NCI-H526 treated with DMSO at 0.1 percent for 48 hours (cell line): ENCODE measurements around the gene KCNJ9.
"Not testable (repeated sequence)": the region's sequence is repeated elsewhere in the genome, so short reads cannot be mapped to it uniquely, and the experiment has no call there.

ENCODE experiments used
- DNase-seq: peaks from one replicate; lab custom pipeline; 2025; lab: John Stamatoyannopoulos, UW

KCNJ9 gene

DNA sequence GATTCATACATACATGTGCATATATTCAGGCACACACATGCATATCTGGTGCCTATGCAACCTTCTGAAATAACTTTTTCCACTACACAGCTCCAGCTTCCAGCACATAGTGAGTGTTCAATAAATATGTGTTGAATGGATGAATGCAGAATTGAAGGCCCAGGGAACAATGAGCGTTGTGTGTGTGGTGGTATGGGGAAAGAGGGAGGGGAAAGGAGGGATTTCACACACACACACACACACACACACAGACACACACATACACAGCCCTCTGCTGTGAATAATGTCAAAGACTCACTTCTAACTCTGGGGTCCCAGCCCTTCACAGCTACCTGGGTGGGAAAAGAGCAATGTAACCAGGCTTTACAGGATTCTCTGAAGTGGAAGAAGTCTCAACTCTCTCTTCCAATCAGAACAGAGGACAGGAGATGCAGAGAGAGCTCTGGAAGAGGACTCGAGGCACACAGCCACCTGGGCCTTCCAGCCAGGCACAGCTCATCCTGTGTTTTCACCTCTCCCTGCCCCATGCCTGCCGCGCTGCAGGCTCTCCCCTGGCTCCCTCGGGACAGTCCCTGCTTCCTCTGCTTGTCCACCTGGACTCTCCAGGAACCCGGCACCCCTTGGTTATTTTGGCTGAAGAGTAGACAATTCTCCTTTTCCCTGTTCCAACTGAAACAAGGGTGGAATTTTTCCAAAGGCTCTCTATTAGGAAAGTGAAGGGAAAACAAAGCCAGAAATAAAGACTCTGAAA is 22.5 kb downstream of the KCNJ9 start:
- DNase-seq, result no peak

DNA sequence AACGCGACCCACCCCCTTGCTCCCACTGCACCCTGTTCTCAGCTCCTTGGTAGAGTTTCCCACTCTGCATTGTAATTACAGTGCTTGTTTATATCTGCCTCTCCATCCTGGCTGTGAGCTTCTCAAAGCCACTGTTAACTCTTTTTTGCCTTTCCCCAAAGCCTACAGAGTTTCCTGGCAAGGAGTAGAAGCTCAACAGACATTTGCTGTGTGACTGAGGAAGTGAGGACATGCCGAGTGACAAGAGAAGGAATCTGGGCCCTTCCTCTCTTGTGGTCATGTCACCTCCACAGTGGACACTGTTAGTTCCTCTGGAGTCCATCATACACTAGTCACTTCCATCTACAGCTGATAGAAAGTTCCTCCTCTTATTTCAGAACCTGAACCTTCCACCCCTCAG is 23.1 kb downstream of the KCNJ9 start:
- DNase-seq, result no peak

DNA sequence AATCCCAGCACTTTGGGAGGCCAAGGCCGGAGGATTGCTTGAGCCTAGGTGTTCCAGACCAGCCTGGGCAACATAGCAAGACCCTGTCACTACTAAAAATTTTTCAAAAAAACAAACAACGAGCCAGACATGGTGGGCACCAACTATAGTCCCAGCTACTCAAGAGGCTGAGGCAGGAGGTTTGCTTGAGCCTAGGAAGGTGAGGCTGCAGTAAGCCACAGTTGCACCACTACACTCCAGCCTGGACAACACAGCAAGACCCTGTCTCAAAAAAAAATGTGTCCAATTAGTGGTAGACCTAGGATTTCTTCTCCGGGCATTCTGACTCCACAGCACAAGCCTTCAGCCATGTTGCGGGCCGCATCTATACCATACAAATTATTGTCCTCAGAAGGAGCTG is 23.8 kb downstream of the KCNJ9 start:
- DNase-seq, result no peak

DNA sequence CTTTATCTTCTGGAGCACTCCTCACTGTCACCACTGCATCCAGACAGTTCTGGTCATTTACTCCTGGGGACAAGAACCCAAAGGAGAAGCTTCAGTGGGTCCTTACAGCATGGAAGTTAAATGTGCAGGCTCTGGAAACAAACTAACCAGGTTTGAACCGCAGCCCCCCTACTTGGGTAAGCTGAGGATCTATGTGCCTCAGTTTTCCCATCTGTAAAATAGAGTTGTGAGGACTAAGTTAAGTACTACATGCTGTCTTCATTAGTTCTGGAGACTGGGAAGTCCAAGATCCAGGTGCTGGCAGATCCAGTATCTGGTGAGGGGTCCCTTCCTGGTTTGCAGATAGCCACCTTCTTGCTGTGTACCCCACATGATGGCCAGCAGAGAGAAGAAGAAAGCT is 26.2 kb downstream of the KCNJ9 start:
- DNase-seq, result no peak

DNA sequence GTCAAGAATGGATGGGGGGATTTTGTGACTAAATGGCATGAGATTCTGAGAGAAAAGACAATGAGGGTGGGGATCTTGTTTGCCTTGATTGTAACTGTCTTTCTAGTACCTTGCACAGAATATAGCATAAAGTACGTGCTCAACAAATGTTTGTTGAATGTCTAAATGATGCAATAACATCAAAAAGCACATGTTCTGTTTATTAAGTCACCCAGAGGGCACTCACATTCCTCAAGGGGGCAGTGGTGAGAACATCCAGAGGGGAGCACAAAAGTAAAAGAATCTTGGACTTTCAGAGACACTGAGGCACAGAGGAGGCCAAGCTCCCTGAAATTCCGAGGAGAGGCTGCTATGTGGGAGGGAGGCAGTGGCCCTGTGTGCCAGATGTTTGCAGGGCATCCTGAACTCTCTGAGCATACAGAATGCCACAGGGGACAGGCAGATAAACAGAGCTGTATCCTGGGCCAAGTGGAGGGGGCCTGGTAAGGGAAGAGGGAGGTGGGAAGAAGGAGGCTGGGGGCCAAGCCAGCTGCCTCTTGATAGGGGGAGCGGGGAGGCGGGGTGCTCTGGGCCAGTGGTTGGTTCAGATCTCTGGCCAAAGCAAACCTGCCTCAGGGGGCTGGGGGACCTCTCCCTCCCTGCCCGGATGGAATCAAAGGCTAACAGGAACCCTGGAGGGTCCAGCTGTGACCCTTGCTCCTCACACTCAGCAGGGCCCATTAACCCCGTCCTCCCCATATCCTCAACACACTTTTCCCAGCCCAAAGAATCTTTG is 27.7 kb downstream of the KCNJ9 start:
- DNase-seq, result no peak

DNA sequence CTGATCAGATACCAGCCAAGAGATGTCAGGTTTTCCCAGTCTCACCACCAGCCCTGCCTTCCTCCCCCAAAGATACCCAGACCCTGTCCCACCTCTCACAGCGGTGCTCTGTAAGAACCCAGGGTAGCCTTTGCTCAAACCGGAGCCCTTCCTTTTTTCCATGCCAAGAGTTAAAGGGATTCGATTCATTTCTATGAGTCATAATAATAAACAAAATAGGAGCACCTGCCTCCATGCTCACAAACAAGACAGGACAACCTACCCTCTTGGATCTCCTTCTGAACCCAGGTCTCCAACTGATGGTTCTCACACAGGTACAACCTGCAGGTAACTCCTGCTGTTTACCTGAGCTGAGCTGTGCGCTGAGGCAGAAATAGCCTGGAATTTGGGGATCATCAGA is 28.3 kb downstream of the KCNJ9 start:
- no peak for DNase-seq

DNA sequence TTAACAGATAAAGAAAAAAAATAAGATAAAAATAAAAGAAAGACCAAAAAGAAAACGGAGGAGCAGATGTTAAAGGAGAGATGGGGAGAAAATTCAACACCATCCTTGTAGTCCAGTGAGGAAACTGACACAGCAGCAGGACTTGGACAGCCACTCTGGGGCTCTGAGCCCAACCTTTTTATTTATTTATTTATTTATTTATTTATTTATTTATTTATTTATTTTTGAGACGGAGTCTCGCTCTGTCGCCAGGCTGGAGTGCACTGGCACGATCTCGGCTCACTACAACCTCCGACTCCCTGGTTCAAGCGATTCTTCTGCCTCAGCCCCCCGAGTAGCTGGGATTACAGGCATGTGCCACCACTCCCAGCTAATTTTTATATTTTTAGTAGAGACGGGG is 30.1 kb downstream of the KCNJ9 start:
- DNase-seq, result not testable (repeated sequence)

DNA sequence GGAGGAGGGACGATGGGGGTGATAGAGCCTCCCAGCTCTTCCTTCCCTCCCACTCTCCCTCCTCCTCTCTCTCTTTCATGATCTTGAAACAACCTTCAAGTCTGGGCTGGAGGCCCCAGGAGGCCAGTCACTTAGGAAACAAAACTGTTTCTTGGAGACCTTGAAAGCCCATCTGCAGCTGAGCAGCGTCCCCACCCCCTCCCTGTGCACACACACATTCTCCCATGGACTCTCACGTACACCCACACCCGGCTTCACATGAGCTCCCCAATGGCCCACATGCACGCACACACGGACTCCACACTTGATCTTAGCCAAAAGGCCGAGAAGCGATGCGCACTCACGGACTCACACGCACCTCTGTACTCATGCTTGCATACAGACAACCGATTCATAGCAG is 31.0 kb downstream of the KCNJ9 start:
- DNase-seq, result no peak

DNA sequence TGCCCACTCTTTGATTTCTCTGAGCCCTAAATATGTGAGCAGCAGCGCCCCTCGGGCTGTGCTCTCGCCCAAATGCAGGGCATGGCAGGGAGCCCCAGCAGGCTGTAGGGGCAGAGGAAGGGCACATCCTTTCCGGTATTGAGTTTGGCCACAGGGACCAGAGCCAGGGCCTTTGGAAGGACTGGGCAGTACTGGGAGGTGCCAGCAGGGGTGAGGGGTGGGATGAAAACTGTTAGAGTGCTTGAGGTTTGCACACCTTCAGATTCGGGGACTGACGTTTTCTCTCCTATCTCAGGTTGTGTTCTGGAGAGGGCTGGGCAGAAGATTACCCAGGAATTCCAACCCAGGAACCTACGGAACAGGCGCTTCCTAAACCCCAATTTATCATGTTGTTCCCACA is 32.1 kb downstream of the KCNJ9 start:
- DNase-seq, result no peak

DNA sequence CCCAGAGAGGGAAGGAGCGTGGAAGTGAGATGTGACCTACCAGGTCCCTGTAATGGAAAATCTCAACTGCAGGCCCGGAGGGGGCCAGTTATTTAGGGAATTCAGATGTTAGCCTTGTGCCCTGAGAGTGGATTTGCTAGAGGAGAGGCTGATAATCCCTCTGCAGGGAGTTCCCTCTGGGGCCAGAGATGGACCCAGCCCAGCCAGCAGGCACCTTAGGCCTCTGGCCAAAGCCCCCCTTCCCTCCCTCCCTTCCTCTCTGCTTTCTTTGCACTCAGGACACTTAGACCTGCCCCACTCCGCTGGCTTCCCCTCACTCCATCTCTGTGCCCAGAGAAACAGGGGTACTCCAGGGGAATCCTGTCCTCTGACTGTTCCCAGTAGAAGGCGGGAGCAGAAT is 32.7 kb downstream of the KCNJ9 start:
- DNase-seq, result no peak

DNA sequence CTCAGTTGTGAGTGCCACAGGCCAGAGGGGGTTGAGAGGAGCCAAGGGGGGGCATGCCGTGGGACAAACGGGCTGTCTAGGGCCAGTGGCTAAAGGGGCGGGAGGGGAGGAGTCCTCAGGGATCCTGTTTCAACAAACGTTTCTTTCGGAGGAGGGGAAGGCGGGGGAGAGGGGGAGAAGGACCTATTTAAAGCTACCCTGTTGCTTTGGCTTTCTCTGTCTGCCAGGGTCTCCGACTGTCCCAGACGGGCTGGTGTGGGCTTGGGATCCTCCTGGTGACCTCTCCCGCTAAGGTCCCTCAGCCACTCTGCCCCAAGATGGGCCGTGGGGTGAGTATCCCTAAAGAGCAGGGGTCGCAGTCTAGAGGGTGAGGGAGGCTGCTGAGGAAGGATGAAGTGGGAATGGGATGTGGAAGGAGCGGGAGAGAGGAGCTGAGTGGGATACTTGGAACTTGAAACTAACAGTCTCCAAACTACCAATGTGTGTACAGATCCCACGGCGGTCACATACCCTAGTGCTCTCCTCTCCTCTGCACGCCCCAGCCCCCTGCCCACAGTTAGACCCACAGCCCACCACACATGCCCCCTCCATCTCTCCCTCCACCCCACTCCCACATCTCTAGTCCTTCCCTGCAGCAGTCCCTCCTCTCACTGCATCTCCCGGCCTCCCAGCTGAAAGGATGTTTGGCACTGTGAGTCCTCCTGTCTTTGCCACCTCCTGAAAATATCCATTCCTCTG is 34.4 kb downstream of the KCNJ9 start, which contains the start of gene ATP1A2:
Gene ATP1A2, plus strand, starts transcription at position 215 of the 738 bp plus-strand sequence. Its CDS starts 103 bp downstream, at position 318.
- no peak for DNase-seq

DNA sequence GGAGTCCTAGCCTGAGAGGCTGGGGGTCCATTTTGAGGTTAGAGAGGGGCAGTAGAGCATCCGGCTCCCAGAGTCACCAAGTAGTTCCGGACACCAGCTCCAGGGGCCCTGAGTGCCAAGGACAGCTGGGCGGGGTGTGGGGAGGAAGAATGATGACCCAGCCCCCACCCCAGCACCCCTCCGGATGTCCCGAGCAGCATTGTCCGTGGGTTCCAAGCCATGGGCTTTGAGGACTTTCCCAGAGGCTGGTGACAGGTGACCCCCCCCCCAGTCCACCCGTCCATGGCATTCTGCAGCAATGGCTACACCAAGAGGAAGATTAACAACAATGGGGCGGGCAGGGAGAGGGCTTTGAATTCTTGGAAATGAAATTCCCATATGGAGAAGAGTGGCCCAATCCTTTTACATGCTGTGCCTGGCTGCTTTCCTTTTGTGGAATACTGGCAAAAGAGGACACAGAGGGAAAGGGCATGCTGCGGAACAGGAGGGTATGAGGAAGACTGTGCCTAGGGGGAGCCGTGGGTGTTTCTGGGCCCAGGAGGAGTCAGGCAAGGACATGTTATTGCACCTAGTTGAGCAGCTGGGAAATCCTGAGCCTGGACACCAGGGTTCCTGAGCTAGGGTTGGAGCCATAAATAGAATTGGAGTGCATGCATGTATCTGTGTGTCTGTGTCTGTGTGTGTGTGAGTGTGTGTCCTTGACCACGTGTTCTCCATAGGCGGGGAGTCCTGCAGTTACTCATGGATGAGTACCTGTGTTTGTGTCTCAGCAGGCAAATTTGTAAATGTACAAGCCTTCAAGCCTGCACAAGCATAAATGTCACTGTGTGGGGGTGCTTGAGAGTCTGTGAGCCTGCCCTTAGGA is 35.2 kb downstream of the KCNJ9 start:
- DNase-seq, result no peak

DNA sequence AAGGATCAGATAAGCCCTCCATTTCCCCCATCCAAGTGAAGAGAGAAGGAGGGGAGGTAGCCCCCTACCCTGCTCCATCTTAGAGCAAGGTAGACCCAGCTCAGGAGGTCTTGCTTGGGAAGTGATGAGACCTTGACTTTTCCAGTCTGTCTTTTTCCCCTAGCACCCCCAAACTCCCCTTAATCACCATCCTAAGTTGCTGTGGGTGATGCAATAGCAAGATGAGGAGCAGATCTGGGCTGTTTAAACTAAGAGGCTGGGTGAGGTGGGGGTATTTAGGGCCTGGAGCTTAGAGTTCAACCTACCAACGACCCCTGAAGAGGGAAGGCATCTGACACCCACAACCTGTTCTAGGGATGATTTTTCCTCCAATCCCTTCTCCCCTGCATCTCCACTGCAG is 36.0 kb downstream of the KCNJ9 start:
- no peak for DNase-seq

DNA sequence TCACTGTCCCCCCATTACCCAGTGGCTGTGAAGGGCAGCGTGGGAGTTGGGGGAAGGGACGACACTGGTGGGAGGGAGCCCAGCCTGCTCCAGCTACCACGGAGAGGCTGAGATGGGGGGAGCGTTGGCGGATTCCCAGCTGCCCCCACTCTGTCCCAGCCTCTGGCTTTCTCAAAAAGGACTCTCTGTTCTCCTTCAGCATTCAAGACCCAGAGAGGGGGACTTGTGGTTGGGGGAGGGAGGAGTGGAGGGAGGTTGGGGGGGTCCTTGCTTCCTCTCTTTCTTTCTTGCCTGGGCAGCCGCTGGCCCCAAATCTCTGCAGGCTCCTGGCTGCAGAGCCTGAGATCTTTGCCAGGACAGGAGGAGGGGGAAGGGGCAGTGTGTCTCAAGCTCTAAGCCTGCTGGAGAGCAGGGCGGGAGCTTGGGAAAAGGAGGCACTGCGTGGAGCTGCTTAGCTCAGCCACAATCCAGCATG is 36.4 kb downstream of the KCNJ9 start:
- no peak for DNase-seq

DNA sequence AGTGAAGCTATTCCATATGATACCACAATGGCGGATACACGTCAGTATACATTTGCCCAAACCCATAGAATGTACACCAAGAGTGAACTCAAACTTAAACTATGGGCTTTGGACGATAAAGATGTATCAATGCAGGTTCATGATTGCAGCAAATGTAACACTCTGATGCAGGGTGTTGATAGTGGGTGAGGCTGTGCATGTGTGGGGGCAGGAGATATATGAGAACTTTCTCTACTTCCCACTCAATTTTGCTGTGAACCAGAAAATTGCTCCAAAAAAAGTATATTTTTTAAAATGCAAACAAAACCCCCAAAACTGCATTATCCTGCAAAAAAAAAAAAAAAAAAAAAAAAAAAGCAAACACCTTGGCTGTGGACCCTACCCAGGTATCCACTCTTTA is 37.6 kb downstream of the KCNJ9 start:
- DNase-seq, result no peak

DNA sequence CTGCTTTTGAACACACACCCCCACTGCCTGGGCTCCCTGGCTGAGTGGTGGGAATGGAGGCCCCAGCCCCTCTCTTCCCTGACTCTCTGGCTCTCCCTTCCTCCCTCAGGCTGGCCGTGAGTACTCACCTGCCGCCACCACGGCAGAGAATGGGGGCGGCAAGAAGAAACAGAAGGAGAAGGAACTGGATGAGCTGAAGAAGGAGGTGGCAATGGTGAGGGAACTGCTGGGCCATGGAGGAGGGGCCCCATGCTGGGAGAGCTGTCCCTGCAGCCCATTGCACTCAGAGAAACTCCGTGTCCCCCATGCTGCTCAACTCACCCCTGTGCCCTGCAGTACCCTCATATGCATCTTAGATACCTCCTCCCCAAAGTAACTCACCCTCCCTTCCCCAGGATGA is 39.5 kb downstream of the KCNJ9 start:
- DNase-seq, result no peak

DNA sequence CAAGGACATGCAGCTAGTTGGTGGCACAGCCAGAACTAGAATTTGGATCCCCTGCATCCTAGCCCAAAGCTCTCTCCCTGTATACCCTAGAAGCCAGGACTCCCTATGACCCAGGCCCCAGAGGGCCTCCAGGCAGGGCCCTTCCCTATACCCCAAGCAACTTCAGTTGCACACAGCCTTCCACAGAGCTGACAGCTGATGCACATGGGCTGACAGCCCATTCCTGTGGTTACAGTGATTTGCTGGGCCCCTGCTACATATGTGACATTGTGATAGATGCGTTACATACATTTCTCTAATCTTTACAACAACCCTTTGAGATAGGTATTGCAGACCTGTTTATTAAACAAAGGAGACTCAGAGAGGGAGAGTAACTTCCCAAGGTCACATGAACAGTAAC is 40.0 kb downstream of the KCNJ9 start:
- DNase-seq, result no peak

DNA sequence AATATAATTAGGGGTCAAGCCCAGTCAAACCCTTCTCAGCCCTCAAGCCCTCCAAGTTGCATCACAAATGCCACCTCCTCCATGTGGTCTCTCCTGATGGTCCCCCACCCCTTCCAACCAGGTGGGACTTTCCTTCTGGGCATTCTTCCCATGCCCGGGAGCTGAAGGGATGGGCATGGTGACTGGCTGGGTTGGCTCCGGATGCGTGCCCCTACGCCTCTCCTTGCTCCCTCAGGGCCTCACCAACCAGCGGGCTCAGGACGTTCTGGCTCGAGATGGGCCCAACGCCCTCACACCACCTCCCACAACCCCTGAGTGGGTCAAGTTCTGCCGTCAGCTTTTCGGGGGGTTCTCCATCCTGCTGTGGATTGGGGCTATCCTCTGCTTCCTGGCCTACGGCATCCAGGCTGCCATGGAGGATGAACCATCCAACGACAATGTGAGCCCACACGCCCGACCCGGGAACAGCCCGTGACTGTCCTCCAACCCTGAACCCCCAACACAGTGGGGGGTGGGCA is 41.7 kb downstream of the KCNJ9 start:
- no peak for DNase-seq

DNA sequence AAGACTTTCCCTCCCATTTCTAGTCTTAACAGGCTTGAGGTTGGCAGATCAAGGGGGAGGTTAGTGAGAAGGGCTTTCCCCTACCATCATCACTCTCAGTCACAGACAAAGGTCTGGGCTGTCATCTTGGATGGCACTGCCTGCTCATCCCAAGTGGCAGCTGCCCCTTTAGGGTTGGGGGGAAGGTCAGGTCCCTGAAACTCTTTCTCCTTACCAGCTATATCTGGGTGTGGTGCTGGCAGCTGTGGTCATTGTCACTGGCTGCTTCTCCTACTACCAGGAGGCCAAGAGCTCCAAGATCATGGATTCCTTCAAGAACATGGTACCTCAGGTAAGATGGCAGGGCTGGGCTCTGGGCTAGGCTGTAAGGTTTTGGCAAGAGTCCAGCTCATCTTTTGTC is 42.4 kb downstream of the KCNJ9 start:
- DNase-seq, result no peak

DNA sequence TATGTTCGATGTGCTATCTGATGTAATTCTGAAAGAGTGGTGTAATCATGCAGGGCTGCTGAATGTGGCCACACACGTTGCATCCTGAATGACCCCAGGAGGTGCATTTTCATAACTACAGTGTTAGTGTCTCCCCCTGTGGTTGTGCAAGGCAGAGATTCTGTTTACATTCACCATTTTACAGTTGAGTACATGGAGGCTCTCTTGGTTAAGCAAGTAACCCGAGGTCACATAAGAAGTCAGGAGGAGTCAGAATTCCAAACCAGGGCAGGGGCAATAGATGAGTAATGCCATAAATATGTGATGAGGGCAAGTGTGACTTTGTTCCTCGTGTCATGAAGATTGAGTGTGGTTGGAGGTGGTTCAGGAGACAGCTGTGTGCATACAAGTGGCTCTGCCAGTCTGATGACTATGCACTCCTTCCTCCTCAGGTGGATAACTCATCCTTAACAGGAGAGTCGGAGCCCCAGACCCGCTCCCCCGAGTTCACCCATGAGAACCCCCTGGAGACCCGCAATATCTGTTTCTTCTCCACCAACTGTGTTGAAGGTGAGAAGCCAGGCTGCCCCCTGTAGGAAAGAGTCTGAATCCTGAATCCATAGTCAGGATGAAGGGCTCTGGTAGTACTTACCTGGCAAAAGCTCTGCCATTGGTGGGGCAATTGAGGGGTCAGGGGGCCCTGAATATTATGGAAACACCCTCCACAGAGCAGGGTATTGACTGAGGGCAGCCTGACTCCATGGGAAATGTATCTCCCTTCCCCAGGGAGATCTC is 43.6 kb downstream of the KCNJ9 start:
- no peak for DNase-seq

DNA sequence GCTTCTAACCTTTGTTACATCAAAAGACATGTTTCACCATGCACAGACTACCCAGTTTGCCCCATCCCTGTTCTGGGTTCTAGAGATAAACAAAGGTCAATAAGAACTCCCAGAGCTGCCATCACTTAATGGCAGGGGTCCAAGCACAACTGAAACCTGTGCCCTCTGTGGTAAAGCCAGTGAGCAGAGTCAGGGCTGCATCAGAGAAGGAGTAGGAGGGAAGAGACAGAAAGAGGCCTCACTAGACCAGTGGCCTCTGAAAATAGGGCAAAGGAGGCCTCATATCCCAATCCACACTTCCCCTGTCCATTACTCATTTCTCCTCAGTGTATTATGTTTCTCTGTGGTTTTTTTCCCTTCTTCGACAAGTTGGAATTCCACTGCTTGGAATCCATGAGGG is 44.4 kb downstream of the KCNJ9 start:
- no peak for DNase-seq
